ENCODE measurements around the gene NPPB. TPM values are rescaled to one million over a fixed set of nuclear protein-coding genes. Genes with fewer than 3 reads are reported as not detected.

Gene NPPB
- total RNA-seq, 5 donors from 2014 or later (not counting 1 experiment from before 2014, with no cell fraction given) = not detected

- ATAC-seq (replicated peaks in 1 of 4) (peak; percentile 80 to 92 (median 82)), DNase-seq (peak; percentile 20 to 78 (median 55))
- POLR2A ChIA-PET = no interaction called here
- H3K9me3 ChIP-seq = no peaks in the 10 kb centered on the region
- Mint-ChIP-seq H3K27me3 (peaks cover 25 to 55% of the 10 kb centered on the region in 2 donors), H3K36me3 (no peaks in the 10 kb centered on the region), H3K9me3 (no peaks in the 10 kb centered on the region), H3K4me3 (no peak overlapping the region), H3K27ac (no peak overlapping the region), H3K4me1 (peaks cover 0 to 6% (median 0%) of the 10 kb centered on the region in 3 donors)
- WGBS (ENCODE audit: insufficient coverage) = no CpG with 5 or more reads among the region's 5 CpGs
- H3K4me1 ChIP-seq (ENCODE audit: control insufficient read depth in 1 of 2, extremely low read depth in 1 of 2, insufficient read depth in 2 of 2, low read length in 2 of 2) = no peaks in the 10 kb centered on the region
- H3K27me3 ChIP-seq (replicated peaks in 1 of 2; ENCODE audit: control insufficient read depth in 2 of 2, extremely low read depth in 1 of 2, insufficient read depth in 2 of 2, low read length in 1 of 2) = peaks cover 0 to 59% of the 10 kb centered on the region in 2 experiments
- no peak overlapping the region for H3K4me3 ChIP-seq (ENCODE audit: control insufficient read depth in 1 of 2, extremely low read depth in 1 of 2, low read length in 1 of 2)
- H3K36me3 ChIP-seq (ENCODE audit: control insufficient read depth in 2 of 2, extremely low read depth in 1 of 2, insufficient read depth in 1 of 2, low read length in 1 of 2) = no peaks in the 10 kb centered on the region
- H3K27ac ChIP-seq (ENCODE audit: low read length) = no peak overlapping the region
- CTCF ChIA-PET = interaction anchor here (0.6 kb wide), 2 partner anchors 10 to 623 kb away, joined by 4 to 6 read pairs; no protein-coding TSS in a partner anchor
These were observed 35.1 kb upstream of the NPPB start for GRCh38 chr1:11893907-11894251.

- Mint-ChIP-seq H3K9me3 (no peaks in the 10 kb centered on the region), H3K36me3 (no peaks in the 10 kb centered on the region), H3K27ac (no peak overlapping the region), H3K4me3 (no peak overlapping the region), H3K27me3 (peaks cover 19 to 40% of the 10 kb centered on the region in 2 donors), H3K4me1 (peaks cover 0 to 6% (median 0%) of the 10 kb centered on the region in 3 donors)
- ChIA-PET POLR2A (no interaction called here), CTCF (no interaction called here)
- no peaks in the 10 kb centered on the region for H3K9me3 ChIP-seq
- H3K27me3 ChIP-seq (replicated peaks in 1 of 2; ENCODE audit: control insufficient read depth in 2 of 2, extremely low read depth in 1 of 2, insufficient read depth in 2 of 2, low read length in 1 of 2) = peaks cover 0 to 51% of the 10 kb centered on the region in 2 experiments
- ATAC-seq (replicated peaks in 1 of 4) (no peak), DNase-seq (no peak)
- 82% methylated on average over 3 of the region's 6 CpGs for WGBS (ENCODE audit: insufficient coverage)
- H3K4me1 ChIP-seq (ENCODE audit: control insufficient read depth in 1 of 2, extremely low read depth in 1 of 2, insufficient read depth in 2 of 2, low read length in 2 of 2) = no peaks in the 10 kb centered on the region
- no peak overlapping the region for H3K27ac ChIP-seq (ENCODE audit: low read length)
- H3K36me3 ChIP-seq (ENCODE audit: control insufficient read depth in 2 of 2, extremely low read depth in 1 of 2, insufficient read depth in 1 of 2, low read length in 1 of 2) = no peaks in the 10 kb centered on the region
- H3K4me3 ChIP-seq (ENCODE audit: control insufficient read depth in 1 of 2, extremely low read depth in 1 of 2, low read length in 1 of 2) = no peak overlapping the region
These were observed 32.9 kb upstream of the NPPB start for GRCh38 chr1:11891433-11892186.

- Histone ChIP-seq H3K4me1 (ENCODE audit: control insufficient read depth in 1 of 2, extremely low read depth in 1 of 2, insufficient read depth in 2 of 2, low read length in 2 of 2) (no peaks in the 10 kb centered on the region), H3K27ac (ENCODE audit: low read length) (no peak overlapping the region), H3K9me3 (no peaks in the 10 kb centered on the region), H3K36me3 (ENCODE audit: control insufficient read depth in 2 of 2, extremely low read depth in 1 of 2, insufficient read depth in 1 of 2, low read length in 1 of 2) (no peaks in the 10 kb centered on the region), H3K27me3 (replicated peaks in 1 of 2; ENCODE audit: control insufficient read depth in 2 of 2, extremely low read depth in 1 of 2, insufficient read depth in 2 of 2, low read length in 1 of 2) (peaks cover 0 to 34% of the 10 kb centered on the region in 2 experiments), H3K4me3 (ENCODE audit: control insufficient read depth in 1 of 2, extremely low read depth in 1 of 2, low read length in 1 of 2) (no peak overlapping the region)
- Mint-ChIP-seq H3K36me3 (no peaks in the 10 kb centered on the region), H3K4me3 (no peak overlapping the region), H3K4me1 (peaks cover 0 to 2% (median 0%) of the 10 kb centered on the region in 3 donors), H3K9me3 (no peaks in the 10 kb centered on the region), H3K27ac (no peak overlapping the region), H3K27me3 (peaks cover 5 to 26% of the 10 kb centered on the region in 2 donors)
- DNase-seq (no peak), ATAC-seq (replicated peaks in 1 of 4) (no peak)
- 60% methylated on average over 1 of the region's 3 CpGs for WGBS (ENCODE audit: insufficient coverage)
- ChIA-PET POLR2A (no interaction called here), CTCF (no interaction called here)
These were observed 30.1 kb upstream of the NPPB start for GRCh38 chr1:11888877-11889208.

- WGBS (ENCODE audit: insufficient coverage) = 75% methylated on average over 10 of the region's 15 CpGs
- no peaks in the 10 kb centered on the region for H3K4me1 Mint-ChIP-seq
- ChIA-PET CTCF (interaction anchor here in 1 of 2 donors (0.6 kb wide), 1 partner anchor 1573 kb away, joined by 5 read pairs; no protein-coding TSS in a partner anchor), POLR2A (no interaction called here)
- H3K9me3 Mint-ChIP-seq = no peaks in the 10 kb centered on the region
- Histone ChIP-seq H3K36me3 (ENCODE audit: control insufficient read depth in 2 of 2, extremely low read depth in 1 of 2, insufficient read depth in 1 of 2, low read length in 1 of 2) (no peaks in the 10 kb centered on the region), H3K4me1 (ENCODE audit: control insufficient read depth in 1 of 2, extremely low read depth in 1 of 2, insufficient read depth in 2 of 2, low read length in 2 of 2) (no peaks in the 10 kb centered on the region), H3K27ac (ENCODE audit: low read length) (no peak overlapping the region), H3K9me3 (no peaks in the 10 kb centered on the region), H3K4me3 (ENCODE audit: control insufficient read depth in 1 of 2, extremely low read depth in 1 of 2, low read length in 1 of 2) (no peak overlapping the region), H3K27me3 (replicated peaks in 1 of 2; ENCODE audit: control insufficient read depth in 2 of 2, extremely low read depth in 1 of 2, insufficient read depth in 2 of 2, low read length in 1 of 2) (peaks cover 0 to 35% of the 10 kb centered on the region in 2 experiments)
- no peak overlapping the region for H3K27ac Mint-ChIP-seq
- H3K4me3 Mint-ChIP-seq = no peak overlapping the region
- no peaks in the 10 kb centered on the region for H3K36me3 Mint-ChIP-seq
- peaks cover 4 to 21% of the 10 kb centered on the region in 2 donors for H3K27me3 Mint-ChIP-seq
- ATAC-seq (replicated peaks in 1 of 4) = no peak
- DNase-seq = no peak
These were observed 29.6 kb upstream of the NPPB start for GRCh38 chr1:11888206-11888876.

GRCh38 chr1:11887666-11888007 is 28.9 kb upstream of the NPPB start:
- H3K27ac ChIP-seq (ENCODE audit: low read length) = no peak overlapping the region
- peaks cover 0 to 4% of the 10 kb centered on the region in 2 experiments for H3K4me1 ChIP-seq (ENCODE audit: control insufficient read depth in 1 of 2, extremely low read depth in 1 of 2, insufficient read depth in 2 of 2, low read length in 2 of 2)
- no peaks in the 10 kb centered on the region for H3K9me3 ChIP-seq
- Mint-ChIP-seq H3K9me3 (no peaks in the 10 kb centered on the region), H3K4me3 (no peak overlapping the region), H3K36me3 (no peaks in the 10 kb centered on the region), H3K4me1 (no peaks in the 10 kb centered on the region), H3K27me3 (peaks cover 4 to 24% of the 10 kb centered on the region in 2 donors), H3K27ac (no peak overlapping the region)
- DNase-seq = no peak
- ChIA-PET POLR2A (no interaction called here), CTCF (interaction anchor here in 1 of 2 donors (0.6 kb wide), 1 partner anchor 1572 kb away, joined by 5 read pairs; no protein-coding TSS in a partner anchor)
- no peak overlapping the region for H3K4me3 ChIP-seq (ENCODE audit: control insufficient read depth in 1 of 2, extremely low read depth in 1 of 2, low read length in 1 of 2)
- WGBS (ENCODE audit: insufficient coverage) = 79% methylated on average over 7 of the region's 7 CpGs
- ATAC-seq (replicated peaks in 1 of 4) = no peak
- no peaks in the 10 kb centered on the region for H3K36me3 ChIP-seq (ENCODE audit: control insufficient read depth in 2 of 2, extremely low read depth in 1 of 2, insufficient read depth in 1 of 2, low read length in 1 of 2)
- H3K27me3 ChIP-seq (replicated peaks in 1 of 2; ENCODE audit: control insufficient read depth in 2 of 2, extremely low read depth in 1 of 2, insufficient read depth in 2 of 2, low read length in 1 of 2) = peaks cover 0 to 39% of the 10 kb centered on the region in 2 experiments

- H3K9me3 Mint-ChIP-seq = no peaks in the 10 kb centered on the region
- POLR2A ChIA-PET = no interaction called here
- WGBS (ENCODE audit: insufficient coverage) = 93% methylated on average over 15 of the region's 19 CpGs
These were observed 28.4 kb upstream of the NPPB start for GRCh38 chr1:11886986-11887665.

More at GRCh38 chr1:11886986-11887665, 28.4 kb upstream of the NPPB start:
- no peak overlapping the region for H3K27ac Mint-ChIP-seq
- peaks cover 5 to 20% of the 10 kb centered on the region in 2 donors for H3K27me3 Mint-ChIP-seq
- no peaks in the 10 kb centered on the region for H3K9me3 ChIP-seq
- no peak for DNase-seq
- H3K4me3 ChIP-seq (ENCODE audit: control insufficient read depth in 1 of 2, extremely low read depth in 1 of 2, low read length in 1 of 2) = no peak overlapping the region
- no peak overlapping the region for H3K27ac ChIP-seq (ENCODE audit: low read length)
- H3K4me3 Mint-ChIP-seq = no peak overlapping the region
- no peaks in the 10 kb centered on the region for H3K36me3 ChIP-seq (ENCODE audit: control insufficient read depth in 2 of 2, extremely low read depth in 1 of 2, insufficient read depth in 1 of 2, low read length in 1 of 2)
- H3K4me1 ChIP-seq (ENCODE audit: control insufficient read depth in 1 of 2, extremely low read depth in 1 of 2, insufficient read depth in 2 of 2, low read length in 2 of 2) = peaks cover 0 to 4% of the 10 kb centered on the region in 2 experiments
- CTCF ChIA-PET = no interaction called here
- no peaks in the 10 kb centered on the region for H3K4me1 Mint-ChIP-seq
- ATAC-seq (replicated peaks in 1 of 4) = no peak
- H3K27me3 ChIP-seq (replicated peaks in 1 of 2; ENCODE audit: control insufficient read depth in 2 of 2, extremely low read depth in 1 of 2, insufficient read depth in 2 of 2, low read length in 1 of 2) = peaks cover 0 to 39% of the 10 kb centered on the region in 2 experiments
- H3K36me3 Mint-ChIP-seq = no peaks in the 10 kb centered on the region
